ENCODE data around the gene LTB4R. TPM values are rescaled to one million over a fixed set of nuclear protein-coding genes. Genes with fewer than 3 reads are reported as not detected.

Gene LTB4R
- total and polyA plus RNA-seq, 9 of the 15 experiments (the other 6 are each of a cell fraction or from before 2014, with no cell fraction given): 0.38 to 10.5 (median 2.8) TPM

- POLR2A ChIA-PET: no interaction called here
- Histone ChIP-seq H3K9me3 (replicated peaks; ENCODE audit: control insufficient read depth, insufficient read depth, low read depth, low read length) (no peaks in the 10 kb centered on the region), H2AFZ (ENCODE audit: low read depth, low read length) (no peak overlapping the region), H3K4me3 (no peak overlapping the region), H4K20me1 (replicated peaks; ENCODE audit: control insufficient read depth, insufficient read depth, low read length) (no peaks in the 10 kb centered on the region), H3K36me3 (ENCODE audit: control insufficient read depth, insufficient read depth, low read length) (no peaks in the 10 kb centered on the region), H3K27ac (ENCODE audit: extremely low read depth, low read depth, low read length) (no peak overlapping the region), H3K4me1 (replicated peaks in 1 of 2; ENCODE audit: control insufficient read depth in 2 of 2, insufficient read depth in 2 of 2, low read length in 2 of 2) (peaks cover 0 to 3% of the 10 kb centered on the region in 2 experiments; a peak in 3 of 5 replicates), H3K79me2 (ENCODE audit: control insufficient read depth, insufficient read depth, low read length) (no peaks in the 10 kb centered on the region), H3K9ac (ENCODE audit: insufficient read depth in 1 of 2, low read depth in 2 of 2, low read length in 2 of 2) (no peak overlapping the region), H3K9me1 (ENCODE audit: control insufficient read depth, insufficient read depth, low read length) (no peaks in the 10 kb centered on the region), H3K27me3 (ENCODE audit: control insufficient read depth in 2 of 2, insufficient read depth in 2 of 2, low read length in 2 of 2) (no peaks in the 10 kb centered on the region; a peak in 1 of 5 replicates), H3K4me2 (ENCODE audit: insufficient read depth, low read length) (no peak overlapping the region)
- ATAC-seq (no peak), DNase-seq (ENCODE audit: extremely low read depth in 1 of 4, low spot score in 3 of 4) (no peak), FAIRE-seq (no peak)
- WGBS (ENCODE audit: insufficient coverage, low coverage, missing lambda C conversion rate): 64% methylated on average over 3 of the region's 5 CpGs
- in situ Hi-C loops (cut with MboI) (no loop called here), intact Hi-C loops (cut with micrococcal nuclease) (no loop called here)
- no TSS peak for BruUV-seq (replicated peaks)
- CTCF ChIA-PET (ENCODE audit: low intra/inter-chr PET ratio): no interaction called here
- TF ChIP-seq MTF1 (CRISPR knock-in tag; IDR thresholded peaks at IDR 0.05; ENCODE audit: borderline replicate concordance): no peak
- TF ChIP-seq PHB (CRISPR knock-in tag; IDR thresholded peaks at IDR 0.05): no peak
- TF ChIP-seq MCM3 (IDR thresholded peaks at IDR 0.05): no peak
- no peak for TF ChIP-seq UBTF (IDR thresholded peaks at IDR 0.05; ENCODE audit: borderline replicate concordance in 1 of 2, low read depth in 2 of 2, low read length in 2 of 2)
- TF ChIP-seq MEF2D (tag; conservative IDR thresholded peaks at IDR 0.05; ENCODE audit: low read depth): no peak
- no peak for TF ChIP-seq MAFF (IDR thresholded peaks at IDR 0.05; ENCODE audit: low read length)
- TF ChIP-seq MBD2 (IDR thresholded peaks at IDR 0.05; ENCODE audit: borderline replicate concordance, low read depth): no peak
- no peak for TF ChIP-seq SAFB2 (IDR thresholded peaks at IDR 0.05; ENCODE audit: borderline replicate concordance, low read depth, low read length, severe bottlenecking)
- TF ChIP-seq IRF1 (CRISPR knock-in tag; IDR thresholded peaks at IDR 0.05; ENCODE audit: borderline replicate concordance): no peak
- TF ChIP-seq ZFP36 (IDR thresholded peaks at IDR 0.05; ENCODE audit: low read depth, low read length, partially characterized antibody): no peak
- TF ChIP-seq HES1 (IDR thresholded peaks at IDR 0.05; ENCODE audit: low read depth): no peak
- no peak for TF ChIP-seq FOXM1 (IDR thresholded peaks at IDR 0.05; ENCODE audit: low read depth)
- no peak for TF ChIP-seq FOXM1 (CRISPR knock-in tag; IDR thresholded peaks at IDR 0.05; ENCODE audit: low read depth)
- TF ChIP-seq NR4A1 (CRISPR knock-in tag; IDR thresholded peaks at IDR 0.05): no peak
- no peak for TF ChIP-seq NR4A1 (tag; IDR thresholded peaks at IDR 0.05)
- TF ChIP-seq PHF8 (IDR thresholded peaks at IDR 0.05; ENCODE audit: borderline replicate concordance, low read length): no peak
Observed at GRCh38 chr14:24353559-24354481, 42.5 kb downstream of the LTB4R start.

All from K562 (cell line).